DND-41 (cell line): ENCODE results near the gene TMTC2.

Experiments
- ATAC-seq: fragments of 200-7000 bp; cut with Tn5 transposase; 3 replicates; pipeline ENCODE4 v1.9.1; 2021; ENCODE audit warnings: low read depth; ENCODE audit not compliant: insufficient read depth
- DNase-seq: peaks from one replicate; pipeline ENCODE4 v3.0.0-alpha.2; 2020
- H2AFZ ChIP-seq: 2 replicates; pipeline ENCODE4 v1.6.0; 2012; ENCODE audit warnings: low read depth, low read length
- H3K27ac ChIP-seq: 2 replicates; pipeline ENCODE4 v1.5.1; 2012; ENCODE audit warnings: low read length, inconsistent platforms
- H3K27me3 ChIP-seq: fragments of 200-600 bp; sonication (generic); 2 replicates; pipeline ENCODE4 v1.6.0; 2012; ENCODE audit warnings: low read length, mild to moderate bottlenecking, inconsistent platforms; ENCODE audit not compliant: insufficient read depth, poor library complexity
- H3K36me3 ChIP-seq: 2 replicates; pipeline ENCODE4 v1.5.1; 2012; ENCODE audit warnings: low read length, inconsistent platforms; ENCODE audit not compliant: insufficient read depth
- H3K4me1 ChIP-seq: 2 replicates; pipeline ENCODE4 v1.5.1; 2012; ENCODE audit warnings: mild to moderate bottlenecking, low read length; ENCODE audit not compliant: insufficient read depth
- H3K4me2 ChIP-seq: 2 replicates; pipeline ENCODE4 v1.6.0; 2012; ENCODE audit warnings: mild to moderate bottlenecking, moderate library complexity, low read length, inconsistent platforms; ENCODE audit not compliant: insufficient read depth
- H3K4me3 ChIP-seq, 2 experiments: fragments of 200-600 bp in 1 of 2; shearing (Covaris generic) in 1 of 2; 2 replicates each; pipeline ENCODE4 v1.5.1; 2012 to 2016; ENCODE audit warnings: inconsistent platforms in 2 of 2, low read length in 2 of 2, mild to moderate bottlenecking in 2 of 2, low read depth in 1 of 2, moderate library complexity in 1 of 2
- H3K79me2 ChIP-seq: 2 replicates; pipeline ENCODE4 v1.6.0; 2012; ENCODE audit warnings: low read length, inconsistent platforms; ENCODE audit not compliant: insufficient read depth
- H3K9ac ChIP-seq: 2 replicates; pipeline ENCODE4 v1.6.0; 2012; ENCODE audit warnings: low read depth, mild to moderate bottlenecking, inconsistent platforms, low read length, moderate library complexity
- H3K9me3 ChIP-seq: 2 replicates; pipeline ENCODE4 v1.5.1; 2012; ENCODE audit warnings: low read length, moderate library complexity, mild to moderate bottlenecking, inconsistent platforms; ENCODE audit not compliant: insufficient read depth, severe bottlenecking
- H4K20me1 ChIP-seq: 2 replicates; pipeline ENCODE4 v1.6.0; 2012; ENCODE audit warnings: low read length; ENCODE audit not compliant: insufficient read depth
- CTCF ChIP-seq: IDR thresholded peaks from 2 replicates; pipeline ENCODE4 v1.5.1; 2012; ENCODE audit warnings: borderline replicate concordance, low read length, moderate library complexity, mild to moderate bottlenecking; ENCODE audit not compliant: poor library complexity, severe bottlenecking; ENCODE audit errors: extremely low read depth
- EZH2 ChIP-seq: IDR thresholded peaks from 3 replicates; pipeline ENCODE4 v1.6.1; 2012; ENCODE audit warnings: borderline replicate concordance, low read depth, mild to moderate bottlenecking, moderate library complexity, low read length, inconsistent platforms; ENCODE audit not compliant: severe bottlenecking

Gene TMTC2

GRCh38 chr12:82896277-82896676 lies 209.6 kb downstream of the TMTC2 start:
- no peak overlapping the region for H2AFZ ChIP-seq
- no peak for TF ChIP-seq CTCF
- TF ChIP-seq EZH2: no peak
- no peaks in the 10 kb centered on the region for H3K36me3 ChIP-seq
- no peaks in the 10 kb centered on the region for H3K27me3 ChIP-seq
- DNase-seq (no peak), ATAC-seq (no peak)
- H3K9ac ChIP-seq: no peak overlapping the region
- H3K9me3 ChIP-seq: no peaks in the 10 kb centered on the region
- no peaks in the 10 kb centered on the region for H4K20me1 ChIP-seq
- H3K4me1 ChIP-seq: no peaks in the 10 kb centered on the region
- no peaks in the 10 kb centered on the region for H3K79me2 ChIP-seq
- no peak overlapping the region for H3K27ac ChIP-seq
- H3K4me3 ChIP-seq: no peak overlapping the region
- H3K4me2 ChIP-seq: no peak overlapping the region

GRCh38 chr12:82896979-82897378 lies 210.3 kb downstream of the TMTC2 start:
- Histone ChIP-seq H3K27me3 (no peaks in the 10 kb centered on the region), H3K4me2 (no peak overlapping the region), H2AFZ (no peak overlapping the region), H3K9ac (no peak overlapping the region), H3K4me1 (no peaks in the 10 kb centered on the region), H3K27ac (no peak overlapping the region), H3K36me3 (no peaks in the 10 kb centered on the region), H4K20me1 (no peaks in the 10 kb centered on the region), H3K79me2 (no peaks in the 10 kb centered on the region), H3K9me3 (no peaks in the 10 kb centered on the region), H3K4me3 (no peak overlapping the region)
- TF ChIP-seq EZH2 (no peak), CTCF (no peak)
- DNase-seq (no peak), ATAC-seq (no peak)

GRCh38 chr12:82898441-82898840 lies 211.7 kb downstream of the TMTC2 start:
- Histone ChIP-seq H4K20me1 (no peaks in the 10 kb centered on the region), H3K27me3 (no peaks in the 10 kb centered on the region), H3K27ac (no peak overlapping the region), H3K36me3 (no peaks in the 10 kb centered on the region), H3K9ac (no peak overlapping the region), H2AFZ (no peak overlapping the region), H3K4me2 (no peak overlapping the region), H3K4me1 (no peaks in the 10 kb centered on the region), H3K9me3 (no peaks in the 10 kb centered on the region), H3K4me3 (no peak overlapping the region), H3K79me2 (no peaks in the 10 kb centered on the region)
- DNase-seq: no peak
- TF ChIP-seq CTCF (no peak), EZH2 (no peak)
- no peak for ATAC-seq

- no peak overlapping the region for H3K4me2 ChIP-seq
Observed at GRCh38 chr12:82904219-82904790, 217.6 kb downstream of the TMTC2 start.

More at GRCh38 chr12:82904219-82904790, 217.6 kb downstream of the TMTC2 start:
- H3K36me3 ChIP-seq: no peaks in the 10 kb centered on the region
- DNase-seq (no peak), ATAC-seq (no peak)
- no peaks in the 10 kb centered on the region for H3K27me3 ChIP-seq
- H3K4me3 ChIP-seq: no peak overlapping the region
- no peak overlapping the region for H3K27ac ChIP-seq
- no peaks in the 10 kb centered on the region for H4K20me1 ChIP-seq
- no peaks in the 10 kb centered on the region for H3K9me3 ChIP-seq
- no peak overlapping the region for H3K9ac ChIP-seq
- no peaks in the 10 kb centered on the region for H3K4me1 ChIP-seq
- H2AFZ ChIP-seq: no peak overlapping the region
- TF ChIP-seq EZH2: no peak
- TF ChIP-seq CTCF: no peak
- no peaks in the 10 kb centered on the region for H3K79me2 ChIP-seq
